Endothelial cell of umbilical vein (primary cell): Measurements from ENCODE around the gene NEB. TPM values are rescaled to one million over a fixed set of nuclear protein-coding genes. Genes with fewer than 3 reads are reported as not detected.

Experiments
- BruUV-seq: library from RNA; stranded (reverse); fragments of 400-500 nt; replicated peaks from 2 replicates; lab custom pipeline; 2021; lab: Mats Ljungman, UMichigan
- CTCF ChIA-PET: fragments of 300-600, 350-600 bp; sonication (Branson Sonifier 250); formaldehyde crosslinking; loops from one replicate; lab custom pipeline; 2021; ENCODE audit warnings: antibody characterized with exemption, inconsistent platforms; lab: Charles Lee
- POLR2A ChIA-PET: fragments of 300-600, 350-600 bp; sonication (Branson Sonifier 250); formaldehyde crosslinking; loops from one replicate; lab custom pipeline; 2021; ENCODE audit warnings: antibody characterized with exemption, inconsistent platforms; lab: Charles Lee
- DNase-seq: peaks from one replicate; pipeline ENCODE4 v3.0.0-alpha.2; 2011; ENCODE audit warnings: low read depth, low spot score
- FAIRE-seq: peaks from 2 replicates; lab custom pipeline; 2011; peaks lifted over from hg19 to GRCh38; lab: Jason Lieb, UNC
- H2AFZ ChIP-seq: 2 replicates; pipeline ENCODE4 v1.6.0; 2012; ENCODE audit warnings: low read depth, low read length, control low read depth, inconsistent platforms
- H3K27ac ChIP-seq: 2 replicates; pipeline ENCODE4 v1.5.1; 2011; ENCODE audit warnings: low read depth, mild to moderate bottlenecking, control low read depth, low read length, moderate library complexity; ENCODE audit not compliant: insufficient read depth
- H3K27me3 ChIP-seq, 2 experiments: 2 replicates each; pipeline versions ENCODE4 v1.6.0 to v1.6.1; 2011; ENCODE audit warnings: low read length in 2 of 2, mixed read lengths in 1 of 2; ENCODE audit not compliant: control insufficient read depth in 2 of 2, insufficient read depth in 2 of 2
- H3K36me3 ChIP-seq, 2 experiments: 2 replicates in 1 of 2; 3 replicates in 1 of 2; pipeline ENCODE4 v1.5.1; 2011; ENCODE audit warnings: low read length in 2 of 2, mild to moderate bottlenecking in 1 of 2, moderate library complexity in 1 of 2; ENCODE audit not compliant: control insufficient read depth in 2 of 2, insufficient read depth in 2 of 2; ENCODE audit errors: extremely low read depth in 1 of 2
- H3K4me1 ChIP-seq: 3 replicates; pipeline ENCODE4 v1.5.1; 2011; ENCODE audit warnings: mild to moderate bottlenecking, low read length; ENCODE audit not compliant: control insufficient read depth, insufficient read depth; ENCODE audit errors: extremely low read depth
- H3K4me2 ChIP-seq: 2 replicates; pipeline ENCODE4 v1.6.1; 2011; ENCODE audit warnings: low read length, control low read depth, mixed read lengths; ENCODE audit not compliant: insufficient read depth
- H3K4me3 ChIP-seq, 3 experiments: fragments of 200-600 bp in 1 of 3; sonication (generic), shearing (Covaris generic) in 1 of 3; replicated peaks in 1 of 3; 2 replicates each; pipeline ENCODE4 v1.5.1; 2011 to 2016; ENCODE audit warnings: control low read depth in 3 of 3, low read length in 3 of 3, mild to moderate bottlenecking in 2 of 3, inconsistent platforms in 1 of 3, low read depth in 1 of 3, moderate library complexity in 1 of 3; ENCODE audit not compliant: insufficient read depth in 1 of 3
- H3K79me2 ChIP-seq: 2 replicates; pipeline ENCODE4 v1.6.0; 2012; ENCODE audit warnings: low read length, inconsistent platforms; ENCODE audit not compliant: control insufficient read depth, insufficient read depth
- H3K9ac ChIP-seq: replicated peaks from 2 replicates; pipeline ENCODE3; 2011; ENCODE audit warnings: low read length, control low read depth; ENCODE audit not compliant: insufficient read depth; ENCODE audit errors: extremely low read depth
- H3K9me1 ChIP-seq: replicated peaks from 3 replicates; pipeline ENCODE4 v1.6.0; 2011; ENCODE audit warnings: mild to moderate bottlenecking, low read length; ENCODE audit not compliant: control insufficient read depth, insufficient read depth; ENCODE audit errors: extremely low read depth
- H3K9me3 ChIP-seq: replicated peaks from 2 replicates; pipeline ENCODE4 v1.5.1; 2012; ENCODE audit warnings: low read length, inconsistent platforms; ENCODE audit not compliant: control insufficient read depth, insufficient read depth
- H4K20me1 ChIP-seq: replicated peaks from 2 replicates; pipeline ENCODE3; 2011; ENCODE audit warnings: mild to moderate bottlenecking, low read length; ENCODE audit not compliant: control insufficient read depth, insufficient read depth; ENCODE audit errors: extremely low read depth
- EZH2 ChIP-seq: IDR thresholded peaks from 2 replicates; pipeline ENCODE4 v1.6.1; 2012; ENCODE audit warnings: borderline replicate concordance, low read depth, mild to moderate bottlenecking, moderate library complexity, low read length, inconsistent platforms; ENCODE audit not compliant: severe bottlenecking
- FOS ChIP-seq: IDR thresholded peaks from 2 replicates; pipeline ENCODE4 v1.6.1; 2011; ENCODE audit warnings: mild to moderate bottlenecking, low read length, moderate library complexity, borderline replicate concordance; ENCODE audit not compliant: insufficient read depth
- GATA2 ChIP-seq: IDR thresholded peaks from 2 replicates; pipeline ENCODE4 v1.7.0; 2011; ENCODE audit warnings: low read depth, mild to moderate bottlenecking, moderate library complexity, mixed read lengths, low read length; ENCODE audit not compliant: insufficient read length, insufficient read depth
- JUN ChIP-seq: IDR thresholded peaks from 2 replicates; pipeline ENCODE4 v1.6.1; 2011; ENCODE audit warnings: borderline replicate concordance, low read depth; ENCODE audit not compliant: insufficient read length, insufficient read depth
- MYC ChIP-seq: IDR thresholded peaks from one replicate; pipeline ENCODE4 v1.6.1; 2011; ENCODE audit warnings: mild to moderate bottlenecking, low read depth, low read length
- POLR2A ChIP-seq: IDR thresholded peaks from 2 replicates; pipeline ENCODE4 v1.6.1; 2012; ENCODE audit warnings: low read depth, mild to moderate bottlenecking, control low read depth, low read length
- POLR2AphosphoS5 ChIP-seq: IDR thresholded peaks from 2 replicates; pipeline ENCODE4 v1.6.1; 2012; ENCODE audit warnings: low read depth, mild to moderate bottlenecking, control low read depth, low read length, moderate library complexity; ENCODE audit not compliant: insufficient read depth
- dilution Hi-C: fragments of 300-500 bp; cut with MboI; formaldehyde crosslinking; loops from one replicate; pipeline ENCODE4 v1.15.0; 2019; ENCODE audit warnings: low sequenced_read_pairs; ENCODE audit not compliant: extremely low pct_ligation_motif_present
- intact Hi-C: fragments of 100-400 bp; cut with micrococcal nuclease; formaldehyde crosslinking; loops from one replicate; pipeline ENCODE4 v1.10.0; 2022
- polyA plus RNA-seq, 4 experiments: library from polyadenylated mRNA; depleted of rRNA in 3 of 4; stranded (reverse) in 3 of 4; unstranded in 1 of 4; fragments of >200 nt; gene quantifications; 2 replicates each; pipeline versions ENCODE4 v1.2.1 to v1.2.3, GENCODE V29; 2011 to 2012; ENCODE audit warnings: missing spikeins in 1 of 4
- total RNA-seq: library from RNA; stranded (reverse); gene quantifications from 2 replicates; pipeline ENCODE4 v1.2.3, GENCODE V29; 2021
- TF ChIP-seq, protein P1 (sequence below): IDR thresholded peaks from 2 replicates; pipeline ENCODE4 v1.6.1; 2011; ENCODE audit not compliant: insufficient read depth, insufficient read length
- TF ChIP-seq, protein P2 (sequence below), 2 donors: IDR thresholded peaks; 1 replicate in 1 of 2; 2 replicates in 1 of 2; pipeline ENCODE4 v1.5.1; 2011; ENCODE audit warnings: low read length in 2 of 2, mild to moderate bottlenecking in 2 of 2, moderate library complexity in 2 of 2, control low read depth in 1 of 2, inconsistent platforms in 1 of 2, low read depth in 1 of 2; ENCODE audit not compliant: insufficient read depth in 1 of 2; ENCODE audit errors: extremely low read depth in 1 of 2

The NEB gene
- total and polyA plus RNA-seq, 2 donors (not counting 3 experiments of a cell fraction or from before 2014, with no cell fraction given): 0.84 to 1.8 TPM

DNA sequence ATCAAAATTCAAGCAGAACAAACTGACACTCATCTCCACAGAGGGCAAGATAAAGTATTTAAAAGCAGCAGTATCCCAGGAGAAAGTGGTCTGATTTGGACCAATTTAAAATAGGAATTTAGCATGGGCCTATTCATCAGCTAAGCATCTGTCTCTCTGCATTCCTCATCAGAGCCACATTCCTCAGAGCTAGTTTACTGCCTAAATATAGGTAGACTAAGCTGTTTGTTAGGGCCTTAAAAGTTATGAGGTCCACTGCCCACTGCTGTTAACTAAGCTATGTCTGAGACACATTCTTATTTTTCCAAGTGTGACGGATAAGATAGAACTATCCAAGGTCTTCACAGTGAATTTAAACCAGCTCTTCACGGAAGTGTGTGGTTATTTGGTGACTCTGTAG lies 17.6 kb downstream of the NEB start:
- H3K4me3 ChIP-seq: no peak overlapping the region
- no peaks in the 10 kb centered on the region for H4K20me1 ChIP-seq
- no peak overlapping the region for H3K4me2 ChIP-seq
- CTCF ChIA-PET: interaction anchor here (0.9 kb wide), 1 partner anchor 62 kb away, joined by 3 read pairs; no protein-coding TSS in a partner anchor
- no peaks in the 10 kb centered on the region for H3K79me2 ChIP-seq
- H3K9me1 ChIP-seq: no peaks in the 10 kb centered on the region
- H3K4me1 ChIP-seq: no peaks in the 10 kb centered on the region
- H3K27me3 ChIP-seq: peaks cover 3 to 7% of the 10 kb centered on the region in 2 experiments
- BruUV-seq: no TSS peak
- no peak overlapping the region for H3K9ac ChIP-seq
- dilution Hi-C loops: no loop called here
- H3K27ac ChIP-seq: no peak overlapping the region
- intact Hi-C loops: no loop called here
- no peak for TF ChIP-seq MYC
- no peak for TF ChIP-seq JUN
- no peak for TF ChIP-seq EZH2
- TF ChIP-seq, protein P1, sequence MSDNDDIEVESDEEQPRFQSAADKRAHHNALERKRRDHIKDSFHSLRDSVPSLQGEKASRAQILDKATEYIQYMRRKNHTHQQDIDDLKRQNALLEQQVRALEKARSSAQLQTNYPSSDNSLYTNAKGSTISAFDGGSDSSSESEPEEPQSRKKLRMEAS: no peak
- no peak for TF ChIP-seq GATA2
- TF ChIP-seq FOS: no peak
- no peak for TF ChIP-seq POLR2AphosphoS5
- TF ChIP-seq, protein P2, sequence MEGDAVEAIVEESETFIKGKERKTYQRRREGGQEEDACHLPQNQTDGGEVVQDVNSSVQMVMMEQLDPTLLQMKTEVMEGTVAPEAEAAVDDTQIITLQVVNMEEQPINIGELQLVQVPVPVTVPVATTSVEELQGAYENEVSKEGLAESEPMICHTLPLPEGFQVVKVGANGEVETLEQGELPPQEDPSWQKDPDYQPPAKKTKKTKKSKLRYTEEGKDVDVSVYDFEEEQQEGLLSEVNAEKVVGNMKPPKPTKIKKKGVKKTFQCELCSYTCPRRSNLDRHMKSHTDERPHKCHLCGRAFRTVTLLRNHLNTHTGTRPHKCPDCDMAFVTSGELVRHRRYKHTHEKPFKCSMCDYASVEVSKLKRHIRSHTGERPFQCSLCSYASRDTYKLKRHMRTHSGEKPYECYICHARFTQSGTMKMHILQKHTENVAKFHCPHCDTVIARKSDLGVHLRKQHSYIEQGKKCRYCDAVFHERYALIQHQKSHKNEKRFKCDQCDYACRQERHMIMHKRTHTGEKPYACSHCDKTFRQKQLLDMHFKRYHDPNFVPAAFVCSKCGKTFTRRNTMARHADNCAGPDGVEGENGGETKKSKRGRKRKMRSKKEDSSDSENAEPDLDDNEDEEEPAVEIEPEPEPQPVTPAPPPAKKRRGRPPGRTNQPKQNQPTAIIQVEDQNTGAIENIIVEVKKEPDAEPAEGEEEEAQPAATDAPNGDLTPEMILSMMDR (IDR thresholded peaks at IDR 0.05; ENCODE audit: extremely low read depth in 1 of 2, insufficient read depth in 1 of 2, low read depth in 1 of 2, low read length in 2 of 2): no peak
- no peak for TF ChIP-seq POLR2A
- H3K36me3 ChIP-seq: no peaks in the 10 kb centered on the region
- no peaks in the 10 kb centered on the region for H3K9me3 ChIP-seq
- DNase-seq (no peak), FAIRE-seq (no peak)
- H2AFZ ChIP-seq: no peak overlapping the region
- POLR2A ChIA-PET: no interaction called here
